NB4 (cell line): ENCODE results near the gene PRR36.

Source experiments
- POLR2A ChIP-seq: IDR thresholded peaks from 2 replicates; pipeline ENCODE4 v1.6.1; 2011; ENCODE audit warnings: mild to moderate bottlenecking; ENCODE audit not compliant: insufficient read length; ENCODE audit errors: extremely low read depth
- TF ChIP-seq, protein P1 (sequence below): IDR thresholded peaks from one replicate; pipeline ENCODE4 v1.5.1; 2012; ENCODE audit warnings: low read depth, low read length

DNA sequence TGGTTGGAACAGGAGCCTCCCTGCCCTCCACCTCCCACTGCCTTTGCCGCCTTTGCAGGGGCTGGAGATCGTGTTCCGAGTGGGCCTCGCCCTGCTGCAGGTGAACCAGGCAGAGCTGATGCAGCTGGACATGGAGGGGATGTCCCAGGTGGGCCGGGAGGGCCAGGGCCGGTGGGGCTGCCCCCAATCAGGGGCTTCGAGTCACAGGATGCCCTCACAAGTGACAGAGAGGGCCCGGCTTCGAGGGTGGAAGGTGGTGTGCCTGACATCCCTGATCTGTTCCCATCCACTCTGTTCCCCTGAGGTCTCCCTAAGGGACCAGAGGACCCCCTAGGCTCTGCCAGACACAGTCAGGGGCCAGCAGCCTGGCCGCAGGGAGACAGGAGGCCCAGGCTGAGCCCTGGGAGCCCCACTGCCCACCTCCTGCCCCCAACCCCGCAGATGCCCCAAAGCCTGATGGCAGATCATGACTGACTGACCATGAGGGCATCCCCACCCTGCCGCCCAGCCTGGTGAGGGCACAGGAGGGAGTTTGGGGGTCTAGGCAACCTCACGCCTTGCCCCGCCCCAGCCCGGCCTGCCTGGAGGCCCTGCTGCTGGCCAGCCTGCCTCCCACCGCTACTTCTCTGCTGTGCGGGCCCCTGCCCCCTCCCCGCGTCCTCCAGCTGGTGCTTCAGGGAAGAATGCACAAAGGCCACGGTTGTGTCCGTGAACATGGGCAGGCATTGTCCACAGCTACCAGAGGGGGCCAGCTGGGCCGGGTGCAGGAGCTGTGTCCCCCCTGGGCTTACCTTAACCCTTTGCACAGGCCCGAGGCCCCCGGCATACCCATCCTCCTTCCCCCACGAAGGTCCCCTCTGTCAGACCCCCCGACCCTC lies 22.3 kb downstream of the PRR36 start:
- TF ChIP-seq, protein P1, sequence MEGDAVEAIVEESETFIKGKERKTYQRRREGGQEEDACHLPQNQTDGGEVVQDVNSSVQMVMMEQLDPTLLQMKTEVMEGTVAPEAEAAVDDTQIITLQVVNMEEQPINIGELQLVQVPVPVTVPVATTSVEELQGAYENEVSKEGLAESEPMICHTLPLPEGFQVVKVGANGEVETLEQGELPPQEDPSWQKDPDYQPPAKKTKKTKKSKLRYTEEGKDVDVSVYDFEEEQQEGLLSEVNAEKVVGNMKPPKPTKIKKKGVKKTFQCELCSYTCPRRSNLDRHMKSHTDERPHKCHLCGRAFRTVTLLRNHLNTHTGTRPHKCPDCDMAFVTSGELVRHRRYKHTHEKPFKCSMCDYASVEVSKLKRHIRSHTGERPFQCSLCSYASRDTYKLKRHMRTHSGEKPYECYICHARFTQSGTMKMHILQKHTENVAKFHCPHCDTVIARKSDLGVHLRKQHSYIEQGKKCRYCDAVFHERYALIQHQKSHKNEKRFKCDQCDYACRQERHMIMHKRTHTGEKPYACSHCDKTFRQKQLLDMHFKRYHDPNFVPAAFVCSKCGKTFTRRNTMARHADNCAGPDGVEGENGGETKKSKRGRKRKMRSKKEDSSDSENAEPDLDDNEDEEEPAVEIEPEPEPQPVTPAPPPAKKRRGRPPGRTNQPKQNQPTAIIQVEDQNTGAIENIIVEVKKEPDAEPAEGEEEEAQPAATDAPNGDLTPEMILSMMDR, result no peak
- TF ChIP-seq POLR2A, result no peak
